Measurements from ENCODE around the gene MPC2.

GRCh38 chr1:167936930-167937708, at the start of gene MPC2:
- no peak for TF ChIP-seq SUZ12 (IDR thresholded peaks at IDR 0.05; ENCODE audit: extremely low read depth, insufficient read depth, insufficient read length)
- no peak for TF ChIP-seq YY1 (IDR thresholded peaks at IDR 0.05; ENCODE audit: insufficient read depth, insufficient read length)
- no peak for TF ChIP-seq ZNF274 (IDR thresholded peaks at IDR 0.05; ENCODE audit: low read depth, low read length)
